A673 (cell line): Measurements from ENCODE around the gene AKR1A1. TPM values are rescaled to one million over a fixed set of nuclear protein-coding genes. Genes with fewer than 3 reads are reported as not detected.
A peak's percentile ranks its signal among the peaks of the same experiment; 100 is the strongest.

Source experiments
- BruUV-seq: library from RNA; stranded (reverse); fragments of 400-500 nt; replicated peaks from 2 replicates; lab custom pipeline; 2021; lab: Mats Ljungman, UMichigan
- CTCF ChIA-PET: fragments of 300-600 bp; sonication (Branson Sonifier 250); formaldehyde crosslinking; loops from one replicate; lab custom pipeline; 2022; ENCODE audit warnings: antibody characterized with exemption; lab: Charles Lee
- POLR2A ChIA-PET: fragments of 300-600 bp; sonication (Branson Sonifier 250); formaldehyde crosslinking; loops from one replicate; lab custom pipeline; 2022; ENCODE audit warnings: antibody characterized with exemption; ENCODE audit not compliant: low non-redundant PET; lab: Charles Lee
- DNase-seq: peaks from one replicate; pipeline ENCODE4 v3.0.0-alpha.2; 2015; ENCODE audit warnings: low spot score
- H3K27ac ChIP-seq: fragments of 200-600 bp; sonication (generic); 2 replicates; pipeline ENCODE4 v1.5.1; 2016; ENCODE audit warnings: mixed run types, low read depth, mild to moderate bottlenecking, mixed read lengths, antibody characterized with exemption, low read length; ENCODE audit not compliant: poor library complexity, severe bottlenecking
- H3K27me3 ChIP-seq: fragments of 200-600 bp; sonication (generic); replicated peaks from 2 replicates; pipeline ENCODE4 v1.6.1; 2017; ENCODE audit warnings: mixed run types, low read depth, mild to moderate bottlenecking, mixed read lengths, antibody characterized with exemption, low read length; ENCODE audit not compliant: insufficient read depth, poor library complexity
- H3K36me3 ChIP-seq: fragments of 200-600 bp; sonication (generic); 2 replicates; pipeline ENCODE4 v1.6.1; 2016; ENCODE audit warnings: mixed run types, mild to moderate bottlenecking, mixed read lengths, antibody characterized with exemption, low read length; ENCODE audit not compliant: insufficient read depth, poor library complexity, severe bottlenecking
- H3K4me1 ChIP-seq: fragments of 200-600 bp; sonication (generic); 2 replicates; pipeline ENCODE4 v1.6.1; 2017; ENCODE audit warnings: mixed run types, mild to moderate bottlenecking, mixed read lengths, antibody characterized with exemption, low read length; ENCODE audit not compliant: insufficient read depth, poor library complexity, severe bottlenecking
- H3K4me3 ChIP-seq: fragments of 200-600 bp; sonication (generic); 2 replicates; pipeline ENCODE4 v1.5.1; 2016; ENCODE audit warnings: low read depth, mixed run types, mild to moderate bottlenecking, mixed read lengths, low read length; ENCODE audit not compliant: poor library complexity, severe bottlenecking
- H3K9me3 ChIP-seq: fragments of 200-600 bp; sonication (generic); 2 replicates; pipeline ENCODE4 v1.6.1; 2016; ENCODE audit warnings: mixed run types, low read depth, mild to moderate bottlenecking, mixed read lengths, antibody characterized with exemption, low read length; ENCODE audit not compliant: poor library complexity, severe bottlenecking
- EZH2 ChIP-seq: fragments of 200-600 bp; sonication (generic); IDR thresholded peaks from 2 replicates; pipeline ENCODE4 v1.6.1; 2017; ENCODE audit warnings: borderline replicate concordance, low read depth, mild to moderate bottlenecking, mixed read lengths, antibody characterized with exemption, low read length; ENCODE audit not compliant: poor library complexity, severe bottlenecking
- intact Hi-C: fragments of 100-400 bp; cut with micrococcal nuclease; formaldehyde crosslinking; loops from one replicate; pipeline ENCODE4 v1.10.0; 2022; ENCODE audit not compliant: unreplicated experiment
- total RNA-seq: library from RNA; stranded (reverse); gene quantifications from 2 replicates; pipeline ENCODE4 v1.2.3, GENCODE V29; 2021
- TF ChIP-seq, protein P1 (sequence below): fragments of 300-800, 200-600 bp; sonication (generic); conservative IDR thresholded peaks from 2 replicates; pipeline ENCODE4 v1.5.1; 2017; ENCODE audit warnings: low read depth, mild to moderate bottlenecking, antibody characterized with exemption, low read length, moderate library complexity, mixed read lengths

Gene AKR1A1
- total RNA-seq, 1 experiment from 2014 or later, result 183 TPM

DNA sequence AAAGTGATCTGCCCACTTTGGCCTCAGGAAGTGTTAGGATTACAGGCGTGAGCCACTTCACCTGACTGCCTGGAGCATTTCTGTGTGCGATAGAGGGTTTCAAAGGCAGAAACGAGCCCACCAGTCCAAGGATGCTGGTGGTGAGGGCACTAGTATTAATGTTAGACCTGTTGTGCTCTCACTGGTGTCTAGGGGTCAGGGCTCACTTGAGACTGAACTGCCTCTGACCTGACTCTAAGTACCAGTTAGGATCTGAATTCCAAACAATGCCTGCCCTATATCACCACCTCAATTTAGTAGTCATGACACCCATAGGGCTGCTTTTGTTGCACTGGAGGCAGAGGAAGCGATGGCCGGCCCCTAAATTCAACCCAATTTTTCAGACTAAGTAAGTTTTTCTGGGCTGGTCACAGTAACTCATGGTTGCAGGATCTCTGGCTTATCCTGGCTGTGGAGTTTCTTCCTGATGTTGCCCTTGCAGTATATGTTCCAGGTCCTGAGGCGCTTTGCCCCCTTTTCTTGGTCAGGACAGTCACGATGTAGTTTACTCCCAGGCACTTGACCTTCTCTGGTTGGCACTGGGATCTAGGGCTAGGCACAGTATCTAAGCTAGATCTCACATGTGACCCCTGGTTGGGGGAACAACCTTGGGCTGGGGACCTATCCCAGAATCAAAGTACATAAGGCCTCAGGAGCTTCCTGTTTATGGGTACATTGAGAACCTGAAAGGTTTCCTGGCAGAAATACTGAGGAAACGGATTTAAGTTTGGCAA, 68.7 kb downstream of the AKR1A1 start:
- no peak for DNase-seq
- Histone ChIP-seq H3K9me3 (no peaks in the 10 kb centered on the region), H3K27me3 (no peaks in the 10 kb centered on the region), H3K4me3 (no peak overlapping the region), H3K27ac (peak overlapping the region; percentile 28), H3K36me3 (peaks cover 57% of the 10 kb centered on the region), H3K4me1 (no peaks in the 10 kb centered on the region)
- ChIA-PET CTCF (no interaction called here), POLR2A (no interaction called here)
- no TSS peak for BruUV-seq
- TF ChIP-seq EZH2, result no peak
- TF ChIP-seq, protein P1, sequence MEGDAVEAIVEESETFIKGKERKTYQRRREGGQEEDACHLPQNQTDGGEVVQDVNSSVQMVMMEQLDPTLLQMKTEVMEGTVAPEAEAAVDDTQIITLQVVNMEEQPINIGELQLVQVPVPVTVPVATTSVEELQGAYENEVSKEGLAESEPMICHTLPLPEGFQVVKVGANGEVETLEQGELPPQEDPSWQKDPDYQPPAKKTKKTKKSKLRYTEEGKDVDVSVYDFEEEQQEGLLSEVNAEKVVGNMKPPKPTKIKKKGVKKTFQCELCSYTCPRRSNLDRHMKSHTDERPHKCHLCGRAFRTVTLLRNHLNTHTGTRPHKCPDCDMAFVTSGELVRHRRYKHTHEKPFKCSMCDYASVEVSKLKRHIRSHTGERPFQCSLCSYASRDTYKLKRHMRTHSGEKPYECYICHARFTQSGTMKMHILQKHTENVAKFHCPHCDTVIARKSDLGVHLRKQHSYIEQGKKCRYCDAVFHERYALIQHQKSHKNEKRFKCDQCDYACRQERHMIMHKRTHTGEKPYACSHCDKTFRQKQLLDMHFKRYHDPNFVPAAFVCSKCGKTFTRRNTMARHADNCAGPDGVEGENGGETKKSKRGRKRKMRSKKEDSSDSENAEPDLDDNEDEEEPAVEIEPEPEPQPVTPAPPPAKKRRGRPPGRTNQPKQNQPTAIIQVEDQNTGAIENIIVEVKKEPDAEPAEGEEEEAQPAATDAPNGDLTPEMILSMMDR, result no peak
- intact Hi-C loops, result no loop called here

Other genes with a start within 250 kb of the AKR1A1 start
- gene HPDL, start 223.9 kb upstream of the AKR1A1 start, total RNA-seq, result 7.3 and 7.8 TPM in 2 replicates
- gene TOE1, start 210.7 kb upstream of the AKR1A1 start, total RNA-seq, result 20.6 TPM in 2 replicates
- 26.7 and 26.8 TPM in 2 replicates for gene MUTYH, start 210.4 kb upstream of the AKR1A1 start, total RNA-seq
- 0.75 and 2.7 TPM in 2 replicates for gene TESK2, start 59.7 kb upstream of the AKR1A1 start, total RNA-seq
- 2.3 and 2.5 TPM in 2 replicates for gene CCDC163, start 50.8 kb upstream of the AKR1A1 start, total RNA-seq
- 14.4 and 16.2 TPM in 2 replicates for gene MMACHC, start 50.5 kb upstream of the AKR1A1 start, total RNA-seq
- gene PRDX1, start 28.9 kb upstream of the AKR1A1 start, total RNA-seq, result 947 and 1,108 TPM in 2 replicates
- 392 and 403 TPM in 2 replicates for gene NASP, start 33.2 kb downstream of the AKR1A1 start, total RNA-seq
- 2.0 and 3.2 TPM in 2 replicates for gene CCDC17, start 73.2 kb downstream of the AKR1A1 start, total RNA-seq
- gene GPBP1L1, start 135.7 kb downstream of the AKR1A1 start, total RNA-seq, result 99.0 and 99.8 TPM in 2 replicates
- gene TMEM69, start 137.4 kb downstream of the AKR1A1 start, total RNA-seq, result 32.3 and 38.3 TPM in 2 replicates
- 15.7 and 18.4 TPM in 2 replicates for gene IPP, start 199.8 kb downstream of the AKR1A1 start, total RNA-seq